Measurements from ENCODE around the gene GLT1D1.
"Not testable (repeated sequence)": the region's sequence is repeated elsewhere in the genome, so short reads cannot be mapped to it uniquely, and the experiment has no call there.

GLT1D1 gene

DNA sequence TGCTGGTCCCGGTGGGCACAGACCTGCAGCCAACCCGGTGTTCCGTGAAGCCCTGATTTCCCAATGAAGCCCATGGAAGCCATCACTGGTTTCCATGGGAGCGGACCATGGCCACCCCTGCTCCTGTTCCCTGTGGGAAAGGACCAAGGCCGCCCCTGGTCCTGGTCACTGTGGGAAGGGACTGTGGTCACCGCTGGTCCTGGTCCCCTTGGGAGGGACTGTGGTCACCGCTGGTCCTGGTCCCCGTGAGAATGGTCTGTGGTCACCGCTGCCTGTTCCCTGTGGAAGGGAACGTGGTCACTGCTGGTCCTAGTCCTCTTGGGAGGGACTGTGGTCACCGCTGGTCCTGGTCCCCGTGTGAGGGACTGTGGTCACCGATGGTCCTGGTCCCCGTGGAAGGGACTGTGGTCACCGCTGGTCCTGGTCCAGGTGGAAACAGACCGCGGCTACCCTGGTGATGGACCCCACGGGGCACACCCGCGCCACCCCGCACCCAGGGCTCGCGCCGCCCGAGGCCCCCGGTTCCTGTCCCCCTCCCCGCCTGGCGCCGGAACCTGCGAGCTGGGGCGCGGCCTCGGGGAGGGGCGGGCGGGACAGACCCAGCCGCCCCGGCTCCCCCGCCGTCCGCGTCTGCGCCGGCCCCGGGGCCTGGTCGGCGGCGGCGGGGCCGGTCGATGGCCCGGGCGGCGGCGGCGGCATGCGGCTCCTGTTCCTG is at the start of gene GLT1D1:
Gene GLT1D1 (plus strand): TSS at position 594 of the 715 bp plus-strand sequence. CDS start 104 bp downstream, at position 698.
- DNase-seq, result no peak

DNA sequence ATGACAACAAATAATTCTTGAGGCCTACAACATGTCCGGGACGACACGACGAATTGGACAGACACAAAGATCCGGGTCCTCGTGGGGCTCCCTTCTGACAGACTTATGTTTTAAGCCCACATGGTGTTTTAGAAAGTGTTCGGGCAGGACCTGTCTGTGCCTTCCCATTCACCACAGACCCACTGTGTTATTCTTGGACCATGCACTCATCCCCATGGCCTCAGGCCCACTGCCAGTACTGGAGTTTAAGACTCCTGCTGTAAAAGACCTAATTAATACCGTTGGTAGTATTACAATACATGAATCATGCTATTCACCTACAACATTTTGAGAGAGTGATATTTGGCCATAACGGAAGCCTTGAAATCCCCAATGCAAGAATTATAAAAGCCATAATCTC is 49.5 kb upstream of the GLT1D1 start:
- no peak for DNase-seq

DNA sequence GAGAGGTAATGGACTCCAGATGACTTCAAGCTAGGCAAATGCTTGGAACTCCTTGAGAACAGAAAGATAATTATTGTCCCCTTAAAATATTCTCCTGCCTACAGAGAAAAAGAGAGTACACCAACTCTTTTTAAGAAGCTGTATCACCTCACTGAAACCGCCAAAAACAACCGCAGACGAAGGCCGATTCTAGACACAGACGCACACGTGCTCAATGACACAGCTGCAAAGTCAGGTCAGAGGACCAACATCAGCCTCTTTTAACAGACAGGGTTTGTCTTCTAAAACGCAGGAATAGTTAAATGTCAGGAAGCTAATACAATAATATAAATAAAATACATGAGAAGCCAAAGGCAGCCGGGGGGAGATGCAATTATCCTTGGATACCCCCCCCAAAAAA is 48.5 kb upstream of the GLT1D1 start:
- DNase-seq, result no peak

DNA sequence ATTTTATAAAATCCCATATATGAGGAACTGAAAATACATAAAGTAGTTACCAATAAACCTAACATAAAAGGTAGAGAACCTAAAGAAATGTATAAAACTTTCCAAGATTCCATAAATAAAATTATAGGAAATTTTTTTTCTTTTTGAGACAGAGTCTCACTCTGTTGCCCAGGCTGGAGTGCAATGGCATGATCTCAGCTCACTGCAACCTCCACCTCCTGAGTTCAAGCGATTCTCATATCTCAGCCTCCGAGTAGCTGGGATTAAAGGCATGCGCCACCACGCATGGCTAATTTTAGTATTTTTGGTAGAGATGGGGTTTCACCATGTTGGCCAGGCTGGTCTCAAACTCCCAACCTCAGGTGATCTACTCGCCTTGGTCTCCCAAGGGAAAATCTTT is 47.9 kb upstream of the GLT1D1 start:
- DNase-seq, result not testable (repeated sequence)

DNA sequence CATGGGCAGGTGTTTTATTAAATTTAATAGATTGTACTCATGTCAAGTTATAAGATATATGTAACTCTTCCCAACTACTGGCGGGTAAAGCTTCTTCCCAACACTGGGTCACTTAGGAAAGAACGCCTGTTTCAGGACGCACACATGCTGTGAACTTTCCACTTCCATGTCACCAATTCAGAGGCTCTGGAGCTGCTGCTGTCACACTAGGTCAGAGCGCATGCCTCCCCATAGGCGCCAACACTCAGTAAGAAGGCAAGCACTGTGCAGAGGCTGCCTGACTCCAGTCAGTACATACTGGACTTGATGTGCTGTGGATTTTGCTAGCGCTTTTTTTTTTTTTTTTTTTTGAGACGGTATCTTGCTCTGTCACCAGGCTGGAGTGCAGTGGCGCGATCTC is 46.7 kb upstream of the GLT1D1 start:
- DNase-seq, result no peak

DNA sequence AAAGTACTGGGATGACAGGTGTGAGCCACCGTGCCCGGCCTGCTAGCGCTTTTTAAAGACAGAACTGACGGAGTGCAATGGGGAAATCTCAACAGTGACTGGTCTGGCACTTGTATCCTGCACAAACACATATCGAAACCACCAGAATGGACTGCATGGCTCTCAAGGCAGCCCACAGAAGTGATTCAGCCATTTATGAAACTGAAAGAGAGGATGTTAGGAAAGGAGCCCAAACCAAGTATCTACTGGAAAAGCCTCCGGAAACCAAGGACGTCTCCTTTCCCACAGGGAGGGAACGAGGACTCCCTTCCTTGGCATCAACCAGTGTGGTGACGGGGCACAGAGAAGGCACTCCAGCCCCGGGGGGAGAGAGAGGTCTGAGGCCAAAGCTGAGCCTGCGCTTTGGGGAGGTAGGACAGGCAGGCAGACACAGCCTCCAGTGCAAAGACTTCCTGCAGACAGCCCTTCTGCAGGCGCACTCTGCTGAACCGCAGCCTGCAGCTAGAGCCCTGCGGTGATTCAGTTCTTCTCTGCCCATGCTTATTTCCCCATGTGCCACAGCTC is 46.0 kb upstream of the GLT1D1 start:
- DNase-seq, result no peak

DNA sequence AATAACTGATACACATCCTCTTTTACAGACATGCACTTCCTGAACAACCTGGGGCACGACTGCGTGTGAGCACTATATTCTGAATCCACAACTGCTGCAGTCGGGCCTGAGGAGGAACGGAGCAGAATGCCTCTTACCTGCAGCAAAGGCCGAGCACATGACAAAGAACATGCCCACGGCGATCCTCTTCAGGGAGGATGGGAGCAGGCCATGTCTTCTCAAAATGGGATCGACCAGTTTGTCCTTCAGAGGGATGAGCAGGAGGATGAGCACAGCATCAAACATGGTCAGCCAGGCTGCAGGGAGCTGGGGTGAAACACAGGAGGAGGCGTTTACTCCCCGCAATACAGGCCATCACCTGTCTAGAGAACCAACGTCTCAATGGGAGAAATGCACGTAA is 44.6 kb upstream of the GLT1D1 start:
- DNase-seq, result no peak

DNA sequence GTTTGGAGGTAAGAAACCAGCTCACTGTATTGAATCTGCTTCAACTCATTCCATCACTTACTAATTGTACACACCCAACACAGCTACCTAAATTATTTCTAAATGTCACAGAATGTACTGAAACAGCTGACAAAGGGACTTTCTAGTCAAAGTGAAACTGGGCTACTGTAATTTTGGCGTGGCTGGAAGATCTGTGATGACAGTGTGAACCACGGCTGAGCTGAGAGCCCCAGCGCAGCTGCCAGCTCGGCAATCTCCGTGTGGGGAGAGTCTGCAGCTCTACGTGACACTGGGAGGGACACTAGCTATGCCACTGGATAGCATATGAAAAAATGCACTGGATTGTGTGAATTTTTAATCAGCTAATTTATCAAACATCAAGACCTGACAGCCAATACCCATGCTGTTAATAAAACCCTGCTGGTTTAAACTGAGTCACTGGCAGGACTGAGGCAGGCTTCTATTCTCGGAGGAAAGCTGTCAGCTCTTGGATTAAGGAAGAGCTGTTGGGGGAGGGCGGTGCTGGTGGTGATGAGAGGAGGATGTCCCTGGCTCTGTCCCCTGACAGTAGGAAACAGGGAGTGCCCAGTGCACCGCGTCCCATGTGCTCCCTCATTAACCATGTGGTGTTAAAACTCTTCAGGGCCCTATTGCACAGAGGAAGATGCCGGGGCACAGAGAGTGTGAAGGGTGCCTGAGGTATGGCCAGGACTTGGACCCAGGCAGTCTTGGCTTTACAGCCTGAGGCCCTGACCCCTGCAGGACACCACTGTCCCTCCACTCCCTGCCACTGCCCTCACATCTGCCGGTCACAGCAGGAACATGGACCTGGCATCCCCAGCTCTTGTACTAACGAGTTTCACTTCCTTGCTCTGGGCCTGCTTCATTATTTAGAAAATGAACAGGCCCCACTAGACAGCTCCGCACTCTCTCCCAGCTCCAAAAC is 42.8 kb upstream of the GLT1D1 start:
- no peak for DNase-seq

DNA sequence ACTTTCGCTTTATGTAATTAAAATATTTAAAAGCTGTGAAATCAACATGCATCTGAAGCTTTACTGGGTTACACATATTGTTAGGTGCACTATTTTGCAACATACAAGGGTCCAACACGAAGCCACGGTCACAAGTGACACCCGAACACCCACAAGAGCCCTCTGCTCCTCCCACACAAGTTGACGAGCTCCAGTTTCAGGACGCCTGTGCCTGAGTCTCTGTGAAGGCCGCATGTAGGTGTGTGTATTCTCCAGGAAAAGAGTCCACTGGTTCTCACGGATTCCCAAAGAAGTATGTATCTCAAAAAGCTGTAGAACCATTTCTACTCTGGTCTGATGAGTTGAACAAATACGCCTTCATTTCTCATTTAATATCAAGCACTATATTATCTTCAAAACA is 41.5 kb upstream of the GLT1D1 start:
- DNase-seq, result no peak

DNA sequence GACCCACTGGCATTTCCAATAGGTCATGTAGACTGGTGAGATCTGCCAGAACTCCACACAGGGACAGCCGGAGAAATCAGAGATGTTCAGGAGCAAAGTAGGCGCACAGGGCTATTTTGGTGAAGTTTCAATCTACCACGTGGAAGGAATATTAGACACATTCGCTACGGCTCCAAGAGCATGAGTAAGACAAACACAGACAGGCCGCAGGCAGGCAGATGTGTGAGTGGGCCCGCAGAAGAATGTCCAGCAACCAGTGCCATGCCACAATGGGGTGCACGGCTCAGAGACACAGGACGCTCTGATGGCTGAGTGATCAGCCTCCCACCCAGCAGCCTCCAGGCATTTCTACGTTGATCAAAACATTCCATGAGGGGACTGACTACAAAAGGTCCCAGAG is 39.9 kb upstream of the GLT1D1 start:
- DNase-seq, result no peak

DNA sequence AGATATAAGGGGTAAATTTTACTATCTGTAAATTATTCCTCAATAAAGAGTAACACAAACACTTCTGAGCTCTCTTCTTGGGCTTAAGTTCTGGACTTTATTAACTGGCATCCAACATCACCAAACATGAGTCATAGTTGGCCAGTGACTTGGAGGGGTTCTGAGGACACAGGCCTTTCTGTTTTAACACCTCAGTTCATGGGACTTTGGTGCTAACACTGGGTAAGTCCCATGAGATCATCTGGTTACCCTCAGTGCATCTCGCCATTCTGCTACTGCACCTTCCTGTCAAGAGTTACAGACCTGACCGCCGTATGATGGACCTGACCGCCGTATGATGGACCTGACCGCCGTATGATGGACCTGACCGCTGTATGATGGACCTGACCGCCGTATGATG is 39.4 kb upstream of the GLT1D1 start:
- DNase-seq, result no peak

DNA sequence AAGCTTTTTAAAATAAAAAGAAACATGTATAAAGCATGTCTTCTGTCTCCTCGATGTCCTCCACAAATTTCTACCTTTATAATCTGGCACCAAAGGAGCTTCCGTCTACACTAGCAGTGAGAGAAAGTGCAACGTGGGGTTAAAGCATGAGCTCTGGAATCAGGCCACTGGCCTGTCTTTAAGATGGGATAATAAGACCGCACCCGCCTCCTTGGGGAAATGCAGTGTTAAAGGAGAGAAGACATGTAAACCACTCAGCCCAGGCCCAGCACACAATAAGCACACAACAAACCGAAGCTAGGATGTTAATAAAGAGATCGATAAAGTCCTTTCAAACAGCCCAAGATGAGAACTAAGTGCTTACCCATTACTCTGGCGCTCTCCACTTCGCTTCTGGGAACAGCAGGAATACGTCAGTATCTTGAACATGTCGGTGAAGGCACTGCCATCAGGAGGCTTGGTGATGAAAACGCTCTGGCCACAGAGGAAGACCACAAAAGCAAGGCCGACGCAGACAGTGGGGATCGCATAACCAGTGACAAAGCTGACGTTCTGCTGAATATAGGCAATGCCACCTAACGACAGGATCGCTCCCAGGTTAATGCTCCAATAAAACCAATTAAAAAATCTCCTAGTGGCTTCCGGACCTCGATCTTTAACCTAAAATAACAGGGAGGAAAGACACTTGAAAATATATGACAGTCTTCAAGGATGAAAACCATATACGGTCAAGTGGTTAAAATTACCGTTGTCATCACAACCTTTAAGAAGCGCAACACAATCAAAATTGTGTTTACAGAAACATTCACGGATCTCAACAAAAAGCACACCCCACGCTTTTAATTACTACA is 38.6 kb upstream of the GLT1D1 start:
- no peak for DNase-seq

DNA sequence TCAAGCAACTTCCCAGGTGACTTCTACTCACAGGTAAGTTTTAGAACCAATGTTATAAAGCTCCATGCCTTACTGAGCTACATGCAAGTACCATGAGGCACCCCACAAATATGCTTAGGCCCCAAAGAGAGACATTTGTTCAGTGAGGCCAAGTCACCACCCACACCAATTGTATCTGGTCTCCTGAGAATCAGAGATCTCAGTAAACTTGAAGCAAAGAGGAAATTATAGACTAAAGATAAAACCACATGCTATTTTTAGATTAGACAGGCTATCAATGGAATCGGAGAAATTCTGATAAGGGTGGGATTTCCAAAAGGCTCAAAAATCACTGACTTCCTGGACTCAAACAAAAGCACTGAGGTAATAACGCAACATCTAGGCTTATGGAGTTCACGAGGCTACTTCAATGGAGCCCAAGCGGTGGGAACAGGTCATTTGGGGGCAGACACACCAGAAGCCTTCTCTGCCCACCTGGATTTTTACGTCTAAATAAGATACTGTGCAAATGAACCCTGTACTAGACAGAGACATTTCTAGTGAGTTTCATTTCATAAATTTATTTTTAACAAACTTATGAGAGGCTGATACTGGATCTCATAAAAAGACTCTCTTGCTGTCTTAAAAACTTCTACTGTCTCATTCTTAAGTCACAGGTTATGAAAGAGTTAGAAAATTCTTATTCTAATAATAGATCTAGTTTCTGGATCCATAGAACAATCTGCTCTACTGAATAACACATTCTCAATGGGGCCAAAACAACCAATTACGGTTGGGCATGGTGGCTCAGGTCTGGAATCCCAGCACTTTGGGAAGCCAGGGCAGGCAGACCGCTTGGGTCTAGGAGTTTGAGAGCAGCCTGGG is 37.3 kb upstream of the GLT1D1 start:
- no peak for DNase-seq

DNA sequence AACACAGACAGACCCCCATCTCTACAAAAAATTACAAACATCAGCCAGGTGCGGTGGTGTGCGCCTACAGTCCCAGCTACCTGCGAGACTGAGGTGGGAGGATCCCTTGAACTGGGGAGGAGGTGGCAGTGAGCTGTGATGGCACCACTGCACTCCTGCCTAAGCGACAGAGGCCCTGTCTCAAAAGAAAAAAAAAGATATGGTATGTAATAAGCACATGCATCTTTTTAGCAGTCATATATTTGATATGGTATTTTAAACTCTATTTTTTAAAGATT is 36.7 kb upstream of the GLT1D1 start:
- DNase-seq, result no peak

DNA sequence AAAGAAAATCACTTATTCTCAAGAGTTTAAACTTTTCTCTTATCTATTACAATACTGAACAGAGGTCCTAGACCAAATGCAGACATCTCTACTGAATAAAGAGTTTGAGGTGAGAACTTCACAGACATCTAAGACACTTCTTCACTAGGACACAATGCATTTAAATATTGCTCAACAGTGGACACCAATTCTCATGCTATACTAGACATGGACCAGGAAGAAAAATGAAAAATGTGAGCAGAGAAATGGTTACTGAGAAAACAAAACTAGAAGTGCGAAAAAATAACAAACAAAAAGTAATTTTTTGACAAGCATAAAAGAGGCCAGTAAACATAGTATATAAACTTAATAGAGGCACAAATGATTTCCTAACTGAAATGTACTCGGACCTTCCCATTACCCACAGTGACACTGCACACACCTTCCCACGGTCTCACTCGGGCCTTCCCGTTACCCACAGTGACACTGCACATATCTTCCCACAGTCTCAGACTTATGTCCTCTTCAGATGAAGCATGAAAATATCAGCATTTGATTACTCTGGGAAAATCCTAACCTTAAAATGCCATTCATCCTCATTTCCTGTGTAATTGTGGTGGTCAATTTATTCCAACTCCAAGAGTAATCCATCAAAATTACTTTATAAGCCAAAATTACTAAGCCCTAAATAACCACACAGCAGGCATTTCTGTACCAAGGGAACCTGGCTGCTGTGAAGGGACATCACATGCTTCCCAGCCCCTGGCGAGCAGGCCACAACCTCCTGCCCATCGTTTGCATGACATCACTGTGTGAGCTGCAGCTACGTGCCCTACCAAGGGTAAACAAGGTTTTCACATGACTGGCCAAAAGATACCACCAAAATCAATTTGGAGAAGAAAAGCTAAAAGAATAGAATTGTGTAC is 35.9 kb upstream of the GLT1D1 start:
- no peak for DNase-seq

DNA sequence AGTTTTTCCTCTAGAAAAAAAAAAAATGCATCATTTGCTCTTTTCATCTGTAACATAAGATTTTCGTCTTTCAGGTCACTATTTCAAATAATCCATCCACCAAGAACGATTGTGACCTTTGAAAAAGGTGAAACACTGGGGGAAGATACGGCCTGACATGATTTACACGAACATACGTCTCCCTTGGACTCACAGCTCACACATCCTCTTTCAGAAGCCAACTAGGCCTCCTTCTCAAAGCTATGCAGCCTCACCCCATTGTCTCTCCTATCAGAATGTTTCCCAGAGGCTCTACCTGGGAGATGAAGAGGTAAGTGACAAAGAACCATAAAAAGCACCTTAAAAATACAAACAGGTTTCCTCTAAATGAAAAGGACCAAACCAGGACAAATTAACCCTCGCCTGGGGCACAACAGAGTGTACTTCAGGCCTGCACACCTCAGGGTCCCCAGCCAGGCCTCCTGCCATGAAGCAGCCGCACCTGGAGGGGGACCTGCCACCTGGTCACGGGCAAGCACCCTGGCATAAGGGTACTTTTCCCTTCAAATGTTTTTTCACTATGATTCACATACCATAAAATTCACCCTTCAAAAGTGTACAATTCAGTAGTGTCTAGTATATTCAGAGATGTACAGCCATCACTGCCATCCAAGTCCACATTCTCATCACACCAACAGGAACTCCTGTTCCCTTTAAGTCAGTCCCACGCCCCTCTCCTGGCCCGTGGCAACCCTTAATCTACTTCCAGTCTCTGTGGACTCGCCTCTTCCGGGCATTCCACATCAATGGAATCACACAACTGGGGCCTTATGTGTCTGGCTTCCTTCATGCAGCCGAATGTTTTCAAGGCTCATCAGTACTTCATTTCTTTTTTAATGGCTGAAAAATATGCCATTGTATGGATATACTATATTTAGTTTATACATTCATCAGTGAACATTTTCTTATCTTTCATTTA is 34.9 kb upstream of the GLT1D1 start:
- no peak for DNase-seq

DNA sequence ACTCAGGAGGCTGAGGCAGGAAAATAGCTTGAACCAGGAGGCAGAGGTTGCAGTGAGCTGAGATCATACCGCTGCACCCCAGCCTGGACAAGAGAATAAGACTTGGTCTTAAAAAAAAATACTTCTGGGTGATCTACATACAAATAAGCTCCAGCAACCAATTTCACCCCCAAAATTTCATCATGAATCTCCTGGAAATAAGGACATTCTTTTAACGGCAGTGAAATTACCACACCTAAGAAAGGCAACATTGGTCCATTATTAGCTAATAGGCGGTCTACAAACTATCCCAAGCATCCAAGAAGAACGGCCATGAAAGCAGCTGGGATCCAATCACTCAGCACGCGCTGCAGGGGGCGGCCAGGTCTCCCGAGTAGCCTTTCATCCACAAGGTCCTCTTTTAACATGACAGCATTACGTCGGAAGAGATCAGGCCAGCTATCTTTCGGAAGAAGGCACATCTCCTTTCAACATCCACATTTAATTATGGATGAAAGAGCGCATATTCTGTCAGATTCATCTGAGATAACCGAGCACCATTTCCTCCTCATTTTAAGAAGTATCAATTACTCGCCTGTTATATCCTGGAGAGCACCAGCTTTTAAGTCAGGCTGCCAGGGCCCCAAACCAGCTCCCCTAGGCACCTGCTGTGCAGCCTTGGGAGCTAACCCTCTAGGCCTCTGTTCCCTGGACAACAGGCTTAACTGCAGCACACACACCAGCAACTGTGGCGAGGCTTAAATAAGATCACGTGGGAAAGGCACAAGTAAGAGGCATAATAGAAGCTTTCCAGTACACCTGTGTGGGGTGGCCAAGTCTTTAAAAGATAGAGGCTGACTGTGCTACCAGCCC is 33.8 kb upstream of the GLT1D1 start:
- DNase-seq, result no peak

DNA sequence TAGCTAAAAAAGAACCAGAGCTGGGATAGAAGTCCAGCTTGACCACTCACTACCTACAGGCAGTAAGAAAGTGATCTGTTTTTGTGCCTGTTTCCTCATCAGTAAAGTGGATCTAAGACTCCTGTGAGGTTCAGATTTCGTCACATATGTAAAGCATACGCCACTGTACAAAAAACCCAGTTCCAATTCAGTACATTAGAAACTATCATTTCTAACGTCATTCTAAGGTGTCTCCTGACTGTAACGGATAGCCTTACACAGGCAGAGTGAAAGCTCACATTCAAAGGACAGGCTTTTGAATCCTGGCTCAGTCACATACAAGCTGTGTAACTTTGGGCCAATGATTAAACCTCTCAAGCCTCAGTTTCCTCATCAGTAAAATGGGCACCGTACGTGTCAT is 33.0 kb upstream of the GLT1D1 start:
- no peak for DNase-seq

All from NCI-H446 treated with DMSO at 0.1 percent for 48 hours (cell line).